Suprapubic skin (tissue), 4 donors: Measurements from ENCODE around the gene RNF214.
A peak's percentile ranks its signal among the peaks of the same experiment; 100 is the strongest.

ENCODE experiments used
- EP300 ChIP-seq: sonication (generic); formaldehyde crosslinking; IDR thresholded peaks from one replicate; pipeline ENCODE4 v1.6.1; 2017; ENCODE audit warnings: antibody characterized with exemption
- POLR2A ChIP-seq, 2 donors: fragments of 450-650 bp; IDR thresholded peaks; one replicate each; pipeline ENCODE4 v1.6.1; 2017; ENCODE audit warnings: antibody characterized with exemption in 2 of 2, mild to moderate bottlenecking in 2 of 2, moderate library complexity in 2 of 2
- POLR2AphosphoS5 ChIP-seq, 3 donors: sonication (generic); formaldehyde crosslinking; IDR thresholded peaks; one replicate each; pipeline ENCODE4 v1.6.1; 2017; ENCODE audit warnings: antibody characterized with exemption in 3 of 3
- TF ChIP-seq, protein P1 (sequence below), 2 donors: fragments of 200-600 bp in 1 of 2; fragments of 450-650 bp in 1 of 2; sonication (generic) in 1 of 2; IDR thresholded peaks; one replicate each; pipeline ENCODE4 v1.5.1; 2016 to 2019; ENCODE audit warnings: antibody characterized with exemption in 2 of 2, mild to moderate bottlenecking in 1 of 2, moderate library complexity in 1 of 2

- TF ChIP-seq, protein P1, sequence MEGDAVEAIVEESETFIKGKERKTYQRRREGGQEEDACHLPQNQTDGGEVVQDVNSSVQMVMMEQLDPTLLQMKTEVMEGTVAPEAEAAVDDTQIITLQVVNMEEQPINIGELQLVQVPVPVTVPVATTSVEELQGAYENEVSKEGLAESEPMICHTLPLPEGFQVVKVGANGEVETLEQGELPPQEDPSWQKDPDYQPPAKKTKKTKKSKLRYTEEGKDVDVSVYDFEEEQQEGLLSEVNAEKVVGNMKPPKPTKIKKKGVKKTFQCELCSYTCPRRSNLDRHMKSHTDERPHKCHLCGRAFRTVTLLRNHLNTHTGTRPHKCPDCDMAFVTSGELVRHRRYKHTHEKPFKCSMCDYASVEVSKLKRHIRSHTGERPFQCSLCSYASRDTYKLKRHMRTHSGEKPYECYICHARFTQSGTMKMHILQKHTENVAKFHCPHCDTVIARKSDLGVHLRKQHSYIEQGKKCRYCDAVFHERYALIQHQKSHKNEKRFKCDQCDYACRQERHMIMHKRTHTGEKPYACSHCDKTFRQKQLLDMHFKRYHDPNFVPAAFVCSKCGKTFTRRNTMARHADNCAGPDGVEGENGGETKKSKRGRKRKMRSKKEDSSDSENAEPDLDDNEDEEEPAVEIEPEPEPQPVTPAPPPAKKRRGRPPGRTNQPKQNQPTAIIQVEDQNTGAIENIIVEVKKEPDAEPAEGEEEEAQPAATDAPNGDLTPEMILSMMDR (IDR thresholded peaks at IDR 0.05), result peak; percentile 90 to 97
- TF ChIP-seq POLR2A (IDR thresholded peaks at IDR 0.05) (peak in 1 of 2 donors; percentile 30), POLR2AphosphoS5 (IDR thresholded peaks at IDR 0.05) (no peak), EP300 (no peak)
Observed at GRCh38 chr11:117232092-117232878, at the start of gene RNF214.
